Measurements from ENCODE around the gene EIF1.
"Not testable (repeated sequence)": the region's sequence is repeated elsewhere in the genome, so short reads cannot be mapped to it uniquely, and the experiment has no call there.

EIF1 gene

DNA sequence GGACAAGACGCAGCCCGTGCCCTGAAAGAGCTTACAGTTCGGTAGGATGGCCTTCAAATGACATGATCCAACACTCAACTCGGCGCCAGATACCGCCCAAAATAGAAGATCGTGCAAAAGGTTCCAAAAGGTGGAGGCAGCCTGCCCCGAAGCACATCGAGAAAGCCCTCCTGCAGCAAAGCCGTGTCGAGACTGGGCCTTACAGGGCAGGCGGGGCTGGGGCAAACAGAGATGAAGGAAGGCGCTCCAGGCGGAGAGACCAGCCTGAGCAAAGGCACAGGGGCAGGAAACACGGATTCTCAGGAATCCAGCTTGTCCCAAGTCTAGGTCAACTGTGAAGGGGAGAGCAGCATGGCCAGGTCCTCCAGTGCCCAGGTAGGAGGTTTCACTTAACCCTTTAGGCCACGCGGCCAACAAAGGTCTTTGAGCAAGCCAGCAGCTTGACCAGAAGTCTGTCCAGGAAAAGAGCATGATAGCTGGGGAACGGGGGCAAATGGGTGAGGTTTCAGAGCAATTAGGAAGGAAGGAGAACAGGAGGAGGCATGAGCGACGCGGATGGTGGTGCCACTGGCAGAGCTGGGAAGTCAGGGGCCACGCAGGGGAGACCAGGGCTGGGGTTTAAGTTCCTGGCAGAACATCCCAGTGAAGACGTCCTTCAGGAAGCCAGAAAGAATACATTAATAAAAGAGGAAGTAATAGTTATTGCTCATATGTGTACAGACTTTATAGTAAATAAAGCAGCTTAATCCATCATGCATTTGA is 21.2 kb upstream of the EIF1 start:
- no peak overlapping the region for H3K9ac ChIP-seq (ENCODE audit: low read depth, low read length)
- H3K27me3 ChIP-seq (ENCODE audit: insufficient read depth, low read length): peaks cover 9% of the 10 kb centered on the region; the same call in 1 of the 2 replicates
- H3K9me3 ChIP-seq (ENCODE audit: insufficient read depth, low read depth, low read length): no peaks in the 10 kb centered on the region
- H3K4me3 ChIP-seq (ENCODE audit: low read length): peak overlapping the region; percentile 71
- 52% methylated on average over 22 of the region's 23 CpGs for WGBS
- no peaks in the 10 kb centered on the region for H3K36me3 ChIP-seq (ENCODE audit: insufficient read depth, low read length)
- no peak overlapping the region for H3K27ac ChIP-seq (ENCODE audit: low read depth, low read length)
- peaks cover 8% of the 10 kb centered on the region; the same call in 1 of the 2 replicates for H3K4me1 ChIP-seq (ENCODE audit: insufficient read depth, low read length)

- Histone ChIP-seq H3K27ac (ENCODE audit: low read depth, low read length) (no peak overlapping the region), H3K9me3 (ENCODE audit: insufficient read depth, low read depth, low read length) (no peaks in the 10 kb centered on the region), H3K9ac (ENCODE audit: low read depth, low read length) (no peak overlapping the region), H3K27me3 (ENCODE audit: insufficient read depth, low read length) (peaks cover 4% of the 10 kb centered on the region; the same call in 1 of the 2 replicates), H3K4me3 (ENCODE audit: low read length) (no peak overlapping the region), H3K36me3 (ENCODE audit: insufficient read depth, low read length) (no peaks in the 10 kb centered on the region), H3K4me1 (ENCODE audit: insufficient read depth, low read length) (peaks cover 20% of the 10 kb centered on the region)
- 94% methylated on average over 7 of the region's 7 CpGs for WGBS
These were observed 16.5 kb upstream of the EIF1 start for GRCh38 chr17:41672153-41672552.

DNA sequence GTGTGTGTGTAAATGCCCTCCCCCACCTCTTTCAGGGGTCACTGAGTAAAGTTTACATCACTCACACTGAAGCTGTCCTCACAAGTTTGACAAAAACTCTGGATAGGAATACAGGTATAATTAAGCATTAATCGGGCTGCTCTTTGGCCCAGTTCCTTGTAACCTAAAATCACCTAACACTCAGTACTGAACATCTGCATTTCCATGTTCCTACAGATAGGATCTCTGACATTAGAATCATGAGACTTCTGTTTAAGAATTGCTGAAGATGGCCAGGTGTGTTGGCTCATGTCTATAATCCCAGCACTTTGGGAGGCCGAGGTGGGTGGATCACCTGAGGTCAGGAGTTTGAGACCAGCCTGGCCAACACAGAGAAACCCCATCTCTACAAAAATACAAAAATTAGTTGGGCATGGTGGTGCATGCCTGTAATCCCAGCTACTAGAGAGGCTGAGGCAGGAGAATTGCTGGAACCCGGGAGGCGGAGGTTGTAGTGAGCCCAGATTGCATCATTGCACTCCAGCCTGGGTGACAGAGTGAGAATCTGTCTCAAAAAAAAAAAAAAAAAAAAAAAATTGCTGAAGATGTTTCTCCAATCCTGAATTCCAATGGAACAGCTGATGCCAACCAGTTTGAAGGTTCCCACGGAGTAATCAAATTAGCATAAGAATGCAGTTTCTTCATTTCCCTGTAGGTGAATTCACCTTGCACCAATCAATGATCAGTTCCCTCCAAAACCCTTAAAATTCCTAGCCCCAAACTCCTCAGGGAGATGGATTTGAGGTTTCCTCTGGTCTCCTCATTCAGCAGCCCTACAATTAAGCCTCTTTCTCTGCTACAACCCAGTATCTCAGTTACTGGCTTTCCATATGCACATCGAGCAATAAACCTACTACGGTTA is 13.3 kb upstream of the EIF1 start:
- H3K4me3 ChIP-seq (ENCODE audit: low read length); H3K9ac ChIP-seq (ENCODE audit: low read depth, low read length); H3K36me3 ChIP-seq (ENCODE audit: insufficient read depth, low read length); H3K9me3 ChIP-seq (ENCODE audit: insufficient read depth, low read depth, low read length); H3K27me3 ChIP-seq (ENCODE audit: insufficient read depth, low read length): not testable (repeated sequence)
- 80% methylated on average over 7 of the region's 7 CpGs for WGBS
- Histone ChIP-seq H3K27ac (ENCODE audit: low read depth, low read length) (peak overlapping the region; percentile 37; the same call in 1 of the 2 replicates), H3K4me1 (ENCODE audit: insufficient read depth, low read length) (peaks cover 16% of the 10 kb centered on the region)

- 93% methylated on average over 3 of the region's 3 CpGs for WGBS
- Histone ChIP-seq H3K4me1 (ENCODE audit: insufficient read depth, low read length) (peaks cover 16% of the 10 kb centered on the region), H3K27ac (ENCODE audit: low read depth, low read length) (peak overlapping the region; percentile 37; the same call in 1 of the 2 replicates)
These were observed 12.6 kb upstream of the EIF1 start for GRCh38 chr17:41676058-41676419.

GRCh38 chr17:41678411-41678906 is 10.2 kb upstream of the EIF1 start:
- 96% methylated on average over 2 of the region's 2 CpGs for WGBS
- no peaks in the 10 kb centered on the region for H3K27me3 ChIP-seq (ENCODE audit: insufficient read depth, low read length)
- H3K27ac ChIP-seq (ENCODE audit: low read depth, low read length): no peak overlapping the region
- H3K9me3 ChIP-seq (ENCODE audit: insufficient read depth, low read depth, low read length): peaks cover 7% of the 10 kb centered on the region; the same call in 1 of the 2 replicates
- peaks cover 16% of the 10 kb centered on the region for H3K4me1 ChIP-seq (ENCODE audit: insufficient read depth, low read length)
- H3K4me3 ChIP-seq (ENCODE audit: low read length): no peak overlapping the region
- no peak overlapping the region for H3K9ac ChIP-seq (ENCODE audit: low read depth, low read length)
- H3K36me3 ChIP-seq (ENCODE audit: insufficient read depth, low read length): no peaks in the 10 kb centered on the region

More at GRCh38 chr17:41676058-41676419, 12.6 kb upstream of the EIF1 start:
- no peak overlapping the region for H3K9ac ChIP-seq (ENCODE audit: low read depth, low read length)
- H3K36me3 ChIP-seq (ENCODE audit: insufficient read depth, low read length): no peaks in the 10 kb centered on the region
- no peaks in the 10 kb centered on the region for H3K27me3 ChIP-seq (ENCODE audit: insufficient read depth, low read length)
- H3K9me3 ChIP-seq (ENCODE audit: insufficient read depth, low read depth, low read length): peaks cover 7% of the 10 kb centered on the region; the same call in 1 of the 2 replicates
- no peak overlapping the region for H3K4me3 ChIP-seq (ENCODE audit: low read length)

DNA sequence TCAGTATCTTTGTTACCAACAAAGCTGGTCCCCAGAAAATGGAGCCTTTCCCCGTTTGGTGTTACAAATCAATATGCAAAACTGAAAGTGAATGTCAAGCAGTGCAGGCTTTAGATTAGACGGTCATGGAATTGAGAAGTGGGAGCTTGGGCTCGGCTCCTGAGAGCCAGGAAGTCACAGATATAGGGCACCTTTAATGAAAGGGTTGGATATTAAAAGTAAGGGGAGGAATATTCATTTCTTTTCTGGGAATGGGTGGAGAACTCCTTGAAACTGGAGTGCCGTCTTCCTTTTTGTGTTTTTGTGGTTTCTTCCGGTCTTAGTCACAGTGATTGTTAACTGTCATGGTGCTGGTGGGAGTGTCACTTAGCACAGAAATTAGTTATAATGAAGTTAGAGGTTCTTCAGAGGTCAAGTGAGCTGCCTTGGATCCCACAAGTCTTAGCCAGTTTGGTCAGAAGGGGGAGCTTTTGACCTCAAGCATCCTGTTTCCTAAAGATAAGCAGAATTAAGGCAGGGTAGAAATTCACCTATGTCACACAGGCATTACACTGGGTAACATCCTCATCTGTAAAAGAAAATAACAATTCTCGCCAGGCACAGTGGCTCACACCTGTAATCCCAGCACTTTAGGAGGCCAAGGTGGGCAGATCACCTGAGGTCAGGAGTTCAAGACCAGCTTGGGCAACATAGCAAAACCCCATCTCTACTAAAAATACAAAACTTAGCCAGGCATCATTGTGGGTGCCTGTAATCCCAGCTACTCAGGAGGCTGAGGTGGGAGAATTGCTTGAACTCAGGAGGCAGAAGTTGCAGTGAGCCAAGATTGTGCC is 9.6 kb upstream of the EIF1 start:
- H3K4me3 ChIP-seq (ENCODE audit: low read length): no peak overlapping the region
- H3K27me3 ChIP-seq (ENCODE audit: insufficient read depth, low read length): no peaks in the 10 kb centered on the region
- H3K9me3 ChIP-seq (ENCODE audit: insufficient read depth, low read depth, low read length): peaks cover 7% of the 10 kb centered on the region; the same call in 1 of the 2 replicates
- no peaks in the 10 kb centered on the region for H3K36me3 ChIP-seq (ENCODE audit: insufficient read depth, low read length)
- H3K9ac ChIP-seq (ENCODE audit: low read depth, low read length): no peak overlapping the region
- H3K27ac ChIP-seq (ENCODE audit: low read depth, low read length): no peak overlapping the region
- peaks cover 16% of the 10 kb centered on the region for H3K4me1 ChIP-seq (ENCODE audit: insufficient read depth, low read length)
- WGBS: 71% methylated on average over 6 of the region's 6 CpGs

- no peaks in the 10 kb centered on the region for H3K27me3 ChIP-seq (ENCODE audit: insufficient read depth, low read length)
- no peak overlapping the region for H3K4me3 ChIP-seq (ENCODE audit: low read length)
- H3K9me3 ChIP-seq (ENCODE audit: insufficient read depth, low read depth, low read length): peaks cover 7% of the 10 kb centered on the region; the same call in 1 of the 2 replicates
- peaks cover 16% of the 10 kb centered on the region for H3K4me1 ChIP-seq (ENCODE audit: insufficient read depth, low read length)
- no peaks in the 10 kb centered on the region for H3K36me3 ChIP-seq (ENCODE audit: insufficient read depth, low read length)
- no peak overlapping the region for H3K9ac ChIP-seq (ENCODE audit: low read depth, low read length)
- WGBS: 79% methylated on average over 5 of the region's 5 CpGs
- H3K27ac ChIP-seq (ENCODE audit: low read depth, low read length): no peak overlapping the region; the same call in 1 of the 2 replicates
These were observed 8.8 kb upstream of the EIF1 start for GRCh38 chr17:41679740-41680425.

- no peak overlapping the region for H3K27ac ChIP-seq (ENCODE audit: low read depth, low read length)
- WGBS: 87% methylated on average over 8 of the region's 10 CpGs
- H3K27me3 ChIP-seq (ENCODE audit: insufficient read depth, low read length): no peaks in the 10 kb centered on the region
These were observed 8.2 kb upstream of the EIF1 start for GRCh38 chr17:41680426-41681040.

GRCh38 chr17:41681776-41682175 is 6.9 kb upstream of the EIF1 start:
- Histone ChIP-seq H3K4me3 (ENCODE audit: low read length) (no peak overlapping the region), H3K27me3 (ENCODE audit: insufficient read depth, low read length) (no peaks in the 10 kb centered on the region), H3K4me1 (ENCODE audit: insufficient read depth, low read length) (no peaks in the 10 kb centered on the region; the same call in 1 of the 2 replicates), H3K27ac (ENCODE audit: low read depth, low read length) (no peak overlapping the region), H3K9ac (ENCODE audit: low read depth, low read length) (no peak overlapping the region), H3K36me3 (ENCODE audit: insufficient read depth, low read length) (no peaks in the 10 kb centered on the region), H3K9me3 (ENCODE audit: insufficient read depth, low read depth, low read length) (peaks cover 7% of the 10 kb centered on the region; the same call in 1 of the 2 replicates)
- WGBS: 98% methylated on average over 3 of the region's 3 CpGs

More at GRCh38 chr17:41680426-41681040, 8.2 kb upstream of the EIF1 start:
- peaks cover 7% of the 10 kb centered on the region; the same call in 1 of the 2 replicates for H3K9me3 ChIP-seq (ENCODE audit: insufficient read depth, low read depth, low read length)
- H3K9ac ChIP-seq (ENCODE audit: low read depth, low read length): no peak overlapping the region
- H3K4me1 ChIP-seq (ENCODE audit: insufficient read depth, low read length): peaks cover 10% of the 10 kb centered on the region
- H3K36me3 ChIP-seq (ENCODE audit: insufficient read depth, low read length): no peaks in the 10 kb centered on the region
- no peak overlapping the region for H3K4me3 ChIP-seq (ENCODE audit: low read length)

DNA sequence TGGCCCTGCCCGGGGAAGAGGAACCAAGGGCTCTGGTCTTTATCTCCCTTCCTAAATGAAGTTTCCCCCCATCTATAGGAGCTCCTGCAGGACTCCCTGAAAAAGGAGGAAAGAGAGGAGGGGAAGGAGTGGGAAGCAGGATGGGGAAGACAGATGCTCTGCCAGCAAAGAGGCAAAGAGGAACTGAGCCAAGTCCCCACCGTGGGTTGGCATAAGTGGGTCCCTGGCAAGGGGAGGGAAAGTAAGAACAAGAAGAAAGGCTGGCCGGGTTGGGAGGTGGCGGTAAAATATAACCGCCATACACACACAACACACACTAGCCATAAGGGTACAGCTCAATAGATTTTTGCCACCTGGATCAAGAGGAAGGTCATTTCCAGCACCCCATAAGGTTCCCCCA is 6.1 kb upstream of the EIF1 start:
- H3K4me3 ChIP-seq (ENCODE audit: low read length): no peak overlapping the region

More for the DNA sequence above, 6.1 kb upstream of the EIF1 start:
- peaks cover 5% of the 10 kb centered on the region; the same call in 1 of the 2 replicates for H3K9me3 ChIP-seq (ENCODE audit: insufficient read depth, low read depth, low read length)
- H3K36me3 ChIP-seq (ENCODE audit: insufficient read depth, low read length): no peaks in the 10 kb centered on the region
- no peaks in the 10 kb centered on the region; the same call in 1 of the 2 replicates for H3K4me1 ChIP-seq (ENCODE audit: insufficient read depth, low read length)
- 81% methylated on average over 5 of the region's 5 CpGs for WGBS
- H3K9ac ChIP-seq (ENCODE audit: low read depth, low read length): no peak overlapping the region
- no peaks in the 10 kb centered on the region for H3K27me3 ChIP-seq (ENCODE audit: insufficient read depth, low read length)
- no peak overlapping the region for H3K27ac ChIP-seq (ENCODE audit: low read depth, low read length)
